Body of pancreas (tissue), 4 donors: Measurements from ENCODE around the gene TXNDC8.

Source experiments
- CTCF ChIP-seq, 7 experiments: fragments of 450-650 bp in 4 of 7; fragments of 200-600 bp in 3 of 7; sonication (generic) in 3 of 7; IDR thresholded peaks; one replicate each; pipeline ENCODE4 v1.5.1; 2016 to 2019; ENCODE audit warnings: antibody characterized with exemption in 7 of 7
- POLR2A ChIP-seq, 3 donors: fragments of 450-650 bp; IDR thresholded peaks; one replicate each; pipeline ENCODE4 v1.6.1; 2016; ENCODE audit warnings: antibody characterized with exemption in 3 of 3, mild to moderate bottlenecking in 2 of 3

GRCh38 chr9:110332766-110333165, 4.9 kb downstream of the TXNDC8 start:
- no peak for TF ChIP-seq CTCF (IDR thresholded peaks at IDR 0.05)
- no peak for TF ChIP-seq POLR2A (IDR thresholded peaks at IDR 0.05)
